Type B pancreatic cell (in vitro differentiated cells): Measurements from ENCODE around the gene BCAT1. TPM values are rescaled to one million over a fixed set of nuclear protein-coding genes. Genes with fewer than 3 reads are reported as not detected.

Experiments used
- DNase-seq: peaks from one replicate; pipeline ENCODE4 v3.0.0; 2021; ENCODE audit warnings: mixed read lengths; ENCODE audit not compliant: unreplicated experiment; ENCODE audit errors: extremely low spot score
- H3K27ac Mint-ChIP-seq: 2 replicates; pipeline ENCODE4 v1.8.0; 2021; ENCODE audit warnings: mild to moderate bottlenecking, mixed read lengths
- H3K27me3 Mint-ChIP-seq: 2 replicates; pipeline ENCODE4 v1.8.0; 2021; ENCODE audit warnings: mixed read lengths
- H3K36me3 Mint-ChIP-seq: 2 replicates; pipeline ENCODE4 v1.8.0; 2021; ENCODE audit warnings: mixed read lengths
- H3K4me1 Mint-ChIP-seq: one replicate; pipeline ENCODE4 v1.8.0; 2021; ENCODE audit warnings: mixed read lengths; ENCODE audit not compliant: unreplicated experiment
- H3K4me3 Mint-ChIP-seq: 2 replicates; pipeline ENCODE4 v1.8.0; 2021; ENCODE audit warnings: mild to moderate bottlenecking, mixed read lengths
- H3K9me3 Mint-ChIP-seq: 2 replicates; pipeline ENCODE4 v1.8.0; 2021; ENCODE audit warnings: mixed read lengths
- total RNA-seq: library from RNA; stranded (reverse); gene quantifications from 2 replicates; pipeline ENCODE4 v1.2.1, GENCODE V29; 2021; ENCODE audit warnings: low replicate concordance
- TF ChIP-seq, protein P1 (sequence below): fragments of 200-600 bp; sonication (generic); conservative IDR thresholded peaks from 2 replicates; pipeline ENCODE4 v1.5.0; 2021; ENCODE audit warnings: antibody characterized with exemption, mild to moderate bottlenecking

Gene BCAT1
- total RNA-seq, 1 donor from 2014 or later: 153 TPM

DNA sequence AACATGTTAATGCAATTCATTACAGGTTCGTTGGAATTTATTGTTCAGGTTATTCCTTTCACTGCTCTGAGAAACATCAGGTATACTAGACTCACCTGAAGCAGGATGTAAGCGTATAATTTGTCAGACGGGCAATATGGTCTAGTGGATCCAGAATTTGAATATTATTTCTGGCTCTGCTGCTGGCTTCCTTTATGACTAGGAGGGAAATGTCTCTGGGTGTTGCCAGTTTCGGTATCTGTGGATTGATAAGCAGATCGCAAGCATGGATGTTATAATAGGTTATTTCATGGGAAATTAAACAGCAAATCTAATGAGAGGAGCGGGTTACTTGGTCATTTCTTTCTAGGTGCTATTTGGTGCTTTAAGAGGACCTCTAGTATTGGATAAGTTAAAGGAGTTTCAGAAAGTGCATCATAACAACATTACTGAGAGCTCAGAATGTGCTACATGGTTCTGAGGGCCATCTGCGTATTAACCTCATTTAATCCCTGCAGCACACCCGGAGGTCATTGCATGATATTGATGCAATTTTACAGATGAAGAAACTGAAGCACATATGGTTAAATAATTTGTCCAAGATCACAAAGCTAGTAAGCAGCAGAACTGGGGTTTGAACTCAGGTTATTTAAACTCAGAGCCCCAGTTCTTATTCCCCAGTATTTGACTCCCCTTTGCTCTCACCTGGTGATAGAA lies 47.3 kb upstream of the BCAT1 start:
- H3K9me3 Mint-ChIP-seq: no peaks in the 10 kb centered on the region
- H3K36me3 Mint-ChIP-seq: no peaks in the 10 kb centered on the region
- no peak for DNase-seq
- peaks cover 5% of the 10 kb centered on the region for H3K27me3 Mint-ChIP-seq
- H3K4me3 Mint-ChIP-seq: no peak overlapping the region
- H3K4me1 Mint-ChIP-seq: peaks cover 7% of the 10 kb centered on the region
- TF ChIP-seq, protein P1, sequence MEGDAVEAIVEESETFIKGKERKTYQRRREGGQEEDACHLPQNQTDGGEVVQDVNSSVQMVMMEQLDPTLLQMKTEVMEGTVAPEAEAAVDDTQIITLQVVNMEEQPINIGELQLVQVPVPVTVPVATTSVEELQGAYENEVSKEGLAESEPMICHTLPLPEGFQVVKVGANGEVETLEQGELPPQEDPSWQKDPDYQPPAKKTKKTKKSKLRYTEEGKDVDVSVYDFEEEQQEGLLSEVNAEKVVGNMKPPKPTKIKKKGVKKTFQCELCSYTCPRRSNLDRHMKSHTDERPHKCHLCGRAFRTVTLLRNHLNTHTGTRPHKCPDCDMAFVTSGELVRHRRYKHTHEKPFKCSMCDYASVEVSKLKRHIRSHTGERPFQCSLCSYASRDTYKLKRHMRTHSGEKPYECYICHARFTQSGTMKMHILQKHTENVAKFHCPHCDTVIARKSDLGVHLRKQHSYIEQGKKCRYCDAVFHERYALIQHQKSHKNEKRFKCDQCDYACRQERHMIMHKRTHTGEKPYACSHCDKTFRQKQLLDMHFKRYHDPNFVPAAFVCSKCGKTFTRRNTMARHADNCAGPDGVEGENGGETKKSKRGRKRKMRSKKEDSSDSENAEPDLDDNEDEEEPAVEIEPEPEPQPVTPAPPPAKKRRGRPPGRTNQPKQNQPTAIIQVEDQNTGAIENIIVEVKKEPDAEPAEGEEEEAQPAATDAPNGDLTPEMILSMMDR: no peak
- no peak overlapping the region for H3K27ac Mint-ChIP-seq

DNA sequence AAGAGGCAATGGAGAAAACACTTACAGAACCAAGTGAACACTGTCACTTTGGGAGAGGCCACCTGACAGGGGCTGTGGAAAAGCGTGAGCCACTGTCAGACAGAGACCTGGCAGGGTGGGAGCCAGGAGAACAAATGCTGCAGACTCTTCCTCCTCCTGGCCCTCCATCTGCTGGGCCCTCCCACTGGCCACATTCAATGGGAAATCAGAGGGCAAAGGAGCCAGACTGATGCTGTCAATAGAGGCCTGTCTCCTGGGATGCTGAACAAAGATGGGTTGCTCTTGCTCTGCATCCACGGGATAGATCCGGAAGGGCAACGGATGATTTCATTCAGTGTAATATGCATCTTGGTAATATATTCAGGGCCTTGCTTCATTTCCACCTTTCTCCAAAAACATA lies 44.9 kb upstream of the BCAT1 start:
- Mint-ChIP-seq H3K4me1 (peaks cover 7% of the 10 kb centered on the region), H3K4me3 (no peak overlapping the region), H3K27me3 (peaks cover 5% of the 10 kb centered on the region), H3K27ac (no peak overlapping the region), H3K36me3 (no peaks in the 10 kb centered on the region), H3K9me3 (no peaks in the 10 kb centered on the region)
- TF ChIP-seq, protein P1: no peak
- no peak for DNase-seq

DNA sequence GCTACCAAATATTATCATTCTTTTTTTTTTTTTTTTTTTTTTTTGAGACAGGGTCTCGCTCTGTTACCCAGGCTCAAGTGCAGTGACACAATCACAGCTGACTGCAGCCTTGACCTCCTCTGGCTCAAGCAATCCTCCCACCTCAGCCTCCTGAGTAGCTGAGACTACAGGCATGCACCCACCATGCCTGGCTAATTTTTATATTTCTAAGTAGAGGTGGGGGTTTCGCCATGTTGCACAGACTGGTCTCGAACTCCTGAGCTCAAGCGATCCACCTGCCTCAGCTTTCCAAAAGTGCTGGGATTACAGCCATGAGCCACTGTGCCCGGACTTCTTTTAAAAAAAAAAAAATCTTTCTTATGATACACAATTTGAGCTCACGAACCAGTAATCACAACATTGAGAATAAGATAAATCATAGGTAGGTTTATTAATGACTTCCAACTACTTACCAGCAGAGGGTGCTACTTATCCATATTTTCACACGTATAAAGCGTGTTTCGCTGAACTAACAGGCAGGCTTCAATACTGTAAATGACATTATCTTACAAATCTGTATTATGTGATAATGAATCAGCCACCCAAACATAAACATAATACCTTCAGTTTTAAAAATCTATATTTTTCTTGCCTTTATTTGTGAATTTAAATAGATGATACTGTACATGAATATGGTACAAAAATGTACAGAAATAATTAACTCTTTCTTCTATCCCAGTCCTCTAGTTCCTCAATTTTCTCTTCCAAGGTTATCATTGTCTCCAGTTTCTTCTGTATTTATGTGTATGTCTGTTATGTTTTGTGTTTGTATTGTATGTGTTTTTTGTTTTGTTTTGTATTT lies 42.5 kb upstream of the BCAT1 start:
- no peaks in the 10 kb centered on the region for H3K9me3 Mint-ChIP-seq
- H3K36me3 Mint-ChIP-seq: peaks cover 4% of the 10 kb centered on the region
- H3K27ac Mint-ChIP-seq: no peak overlapping the region
- H3K27me3 Mint-ChIP-seq: no peaks in the 10 kb centered on the region
- H3K4me1 Mint-ChIP-seq: no peaks in the 10 kb centered on the region
- no peak for DNase-seq
- no peak overlapping the region for H3K4me3 Mint-ChIP-seq
- TF ChIP-seq, protein P1: peak; percentile 86

DNA sequence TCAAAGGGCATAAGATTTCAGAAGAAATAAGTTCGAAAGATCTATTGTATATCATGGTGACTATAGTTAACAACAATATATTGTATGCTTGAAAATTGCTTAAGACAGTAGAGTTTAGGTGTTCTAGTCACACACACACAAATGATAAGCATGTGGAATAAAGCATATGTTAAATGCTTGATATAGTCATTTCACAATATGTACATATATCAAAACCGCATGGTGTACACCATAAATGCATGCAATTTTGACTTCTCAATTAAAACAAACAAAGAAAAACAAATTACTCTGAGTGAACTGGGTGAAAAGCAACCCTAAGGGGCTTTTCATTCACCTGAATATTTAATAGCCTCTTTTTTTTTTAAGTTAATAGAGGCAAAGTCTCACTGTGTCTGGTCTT lies 40.3 kb upstream of the BCAT1 start:
- Mint-ChIP-seq H3K4me1 (no peaks in the 10 kb centered on the region), H3K9me3 (no peaks in the 10 kb centered on the region), H3K4me3 (no peak overlapping the region), H3K27ac (no peak overlapping the region), H3K27me3 (no peaks in the 10 kb centered on the region), H3K36me3 (peaks cover 4% of the 10 kb centered on the region)
- TF ChIP-seq, protein P1: no peak
- no peak for DNase-seq

DNA sequence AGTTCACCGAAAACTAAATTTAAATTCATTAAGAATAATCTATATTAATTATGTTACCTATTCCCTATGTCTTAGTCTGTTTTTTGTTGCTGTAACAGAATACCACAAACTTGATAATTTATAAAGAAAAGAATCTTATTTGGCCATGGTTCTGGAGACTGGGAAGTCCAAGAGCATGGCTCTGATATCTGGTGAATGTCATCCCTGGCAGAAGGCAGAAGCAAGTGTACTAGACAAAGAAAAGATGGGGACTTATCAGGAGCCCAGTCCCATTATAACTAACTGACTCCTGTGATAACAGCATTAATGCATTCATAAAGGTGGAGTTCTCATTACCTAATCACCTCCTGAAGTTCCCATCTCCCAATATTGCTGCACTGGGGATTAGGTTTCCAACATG lies 33.3 kb upstream of the BCAT1 start:
- DNase-seq: no peak
- Mint-ChIP-seq H3K9me3 (peaks cover 10% of the 10 kb centered on the region), H3K4me3 (no peak overlapping the region), H3K27ac (no peak overlapping the region), H3K27me3 (no peaks in the 10 kb centered on the region), H3K4me1 (no peaks in the 10 kb centered on the region), H3K36me3 (peaks cover 8% of the 10 kb centered on the region)
- TF ChIP-seq, protein P1: no peak
